PC-3 (cell line): ENCODE results near the gene FAM162A.

Experiments
- EZH2 ChIP-seq: fragments of 300-600 bp; sonication (generic); IDR thresholded peaks from one replicate; pipeline ENCODE4 v1.6.1; 2017; ENCODE audit warnings: antibody characterized with exemption, mild to moderate bottlenecking, low read length; ENCODE audit not compliant: unreplicated experiment
- EZH2phosphoT487 ChIP-seq: fragments of 300-600 bp; sonication (generic); IDR thresholded peaks from 2 replicates; pipeline ENCODE4 v1.6.1; 2018; ENCODE audit warnings: mild to moderate bottlenecking, antibody characterized with exemption, low read length, borderline replicate concordance
- TF ChIP-seq, protein P1 (sequence below): fragments of 300-600 bp; sonication (generic); conservative IDR thresholded peaks from 2 replicates; pipeline ENCODE4 v1.5.1; 2017; ENCODE audit warnings: antibody characterized with exemption, low read depth, mild to moderate bottlenecking, low read length

DNA sequence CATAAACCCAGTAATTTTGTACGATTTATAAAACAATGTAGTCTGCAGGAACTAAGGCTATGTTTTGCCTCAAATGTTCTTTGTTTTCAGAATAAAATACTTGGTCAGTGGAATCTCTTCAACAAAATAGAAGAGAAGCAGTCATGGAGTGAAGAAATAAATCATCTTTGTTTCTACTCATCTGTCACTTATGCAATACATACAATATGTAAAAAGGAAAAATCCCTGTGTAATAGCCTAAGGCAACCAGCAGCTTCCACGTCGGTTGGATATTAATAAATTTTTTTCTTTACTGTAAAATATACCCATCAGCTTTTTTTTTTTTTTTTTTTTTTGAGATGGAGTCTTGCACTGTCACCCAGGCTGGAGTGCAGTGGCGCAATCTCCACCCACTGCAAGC lies 37.1 kb downstream of the FAM162A start:
- TF ChIP-seq EZH2 (no peak), EZH2phosphoT487 (no peak)
- TF ChIP-seq, protein P1, sequence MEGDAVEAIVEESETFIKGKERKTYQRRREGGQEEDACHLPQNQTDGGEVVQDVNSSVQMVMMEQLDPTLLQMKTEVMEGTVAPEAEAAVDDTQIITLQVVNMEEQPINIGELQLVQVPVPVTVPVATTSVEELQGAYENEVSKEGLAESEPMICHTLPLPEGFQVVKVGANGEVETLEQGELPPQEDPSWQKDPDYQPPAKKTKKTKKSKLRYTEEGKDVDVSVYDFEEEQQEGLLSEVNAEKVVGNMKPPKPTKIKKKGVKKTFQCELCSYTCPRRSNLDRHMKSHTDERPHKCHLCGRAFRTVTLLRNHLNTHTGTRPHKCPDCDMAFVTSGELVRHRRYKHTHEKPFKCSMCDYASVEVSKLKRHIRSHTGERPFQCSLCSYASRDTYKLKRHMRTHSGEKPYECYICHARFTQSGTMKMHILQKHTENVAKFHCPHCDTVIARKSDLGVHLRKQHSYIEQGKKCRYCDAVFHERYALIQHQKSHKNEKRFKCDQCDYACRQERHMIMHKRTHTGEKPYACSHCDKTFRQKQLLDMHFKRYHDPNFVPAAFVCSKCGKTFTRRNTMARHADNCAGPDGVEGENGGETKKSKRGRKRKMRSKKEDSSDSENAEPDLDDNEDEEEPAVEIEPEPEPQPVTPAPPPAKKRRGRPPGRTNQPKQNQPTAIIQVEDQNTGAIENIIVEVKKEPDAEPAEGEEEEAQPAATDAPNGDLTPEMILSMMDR = no peak
